ENCODE results near the gene ARRB2. TPM values are rescaled to one million over a fixed set of nuclear protein-coding genes. Genes with fewer than 3 reads are reported as not detected.

The ARRB2 gene
- total RNA-seq, 1 donor from 2014 or later, result 28.0 TPM

- Histone ChIP-seq H3K4me1 (no peaks in the 10 kb centered on the region), H3K9me3 (no peaks in the 10 kb centered on the region), H3K27me3 (no peaks in the 10 kb centered on the region), H3K36me3 (peaks cover 0 to 12% of the 10 kb centered on the region in 2 donors), H3K4me3 (no peak overlapping the region), H3K27ac (no peak overlapping the region)
- TF ChIP-seq CTCF (IDR thresholded peaks at IDR 0.05) (no peak), POLR2A (IDR thresholded peaks at IDR 0.05) (no peak), POLR2AphosphoS5 (IDR thresholded peaks at IDR 0.05; ENCODE audit: insufficient read depth in 1 of 2, low read depth in 1 of 2) (no peak)
- no peak for DNase-seq (ENCODE audit: extremely low spot score in 2 of 2)
- intact Hi-C loops (cut with DNase I), result no loop called here
Observed at GRCh38 chr17:4667166-4667565, 43.3 kb upstream of the ARRB2 start.

GRCh38 chr17:4672055-4672630 lies 38.3 kb upstream of the ARRB2 start:
- intact Hi-C loops (cut with DNase I), result no loop called here
- peaks cover 0 to 58% of the 10 kb centered on the region in 2 donors for H3K36me3 ChIP-seq
- TF ChIP-seq CTCF (IDR thresholded peaks at IDR 0.05) (no peak), POLR2AphosphoS5 (IDR thresholded peaks at IDR 0.05; ENCODE audit: insufficient read depth in 1 of 2, low read depth in 1 of 2) (no peak), POLR2A (IDR thresholded peaks at IDR 0.05) (no peak)
- DNase-seq (ENCODE audit: extremely low spot score in 2 of 2), result no peak
- no peaks in the 10 kb centered on the region for H3K27me3 ChIP-seq
- no peaks in the 10 kb centered on the region for H3K4me1 ChIP-seq
- H3K27ac ChIP-seq, result no peak overlapping the region
- no peak overlapping the region for H3K4me3 ChIP-seq
- H3K9me3 ChIP-seq, result no peaks in the 10 kb centered on the region

GRCh38 chr17:4672751-4673150 lies 37.7 kb upstream of the ARRB2 start:
- Histone ChIP-seq H3K4me3 (no peak overlapping the region), H3K27me3 (no peaks in the 10 kb centered on the region), H3K36me3 (peaks cover 0 to 64% of the 10 kb centered on the region in 2 donors), H3K4me1 (no peaks in the 10 kb centered on the region), H3K27ac (no peak overlapping the region), H3K9me3 (no peaks in the 10 kb centered on the region)
- no peak for TF ChIP-seq CTCF (IDR thresholded peaks at IDR 0.05)
- TF ChIP-seq POLR2AphosphoS5 (IDR thresholded peaks at IDR 0.05; ENCODE audit: insufficient read depth in 1 of 2, low read depth in 1 of 2), result no peak
- no peak for TF ChIP-seq POLR2A (IDR thresholded peaks at IDR 0.05)
- intact Hi-C loops (cut with DNase I), result no loop called here
- DNase-seq (ENCODE audit: extremely low spot score in 2 of 2), result no peak

GRCh38 chr17:4673169-4673568 lies 37.3 kb upstream of the ARRB2 start:
- TF ChIP-seq POLR2AphosphoS5 (IDR thresholded peaks at IDR 0.05; ENCODE audit: insufficient read depth in 1 of 2, low read depth in 1 of 2) (no peak), CTCF (IDR thresholded peaks at IDR 0.05) (no peak), POLR2A (IDR thresholded peaks at IDR 0.05) (no peak)
- intact Hi-C loops (cut with DNase I), result no loop called here
- Histone ChIP-seq H3K27me3 (no peaks in the 10 kb centered on the region), H3K9me3 (no peaks in the 10 kb centered on the region), H3K4me1 (no peaks in the 10 kb centered on the region), H3K27ac (no peak overlapping the region), H3K4me3 (no peak overlapping the region), H3K36me3 (peaks cover 0 to 69% of the 10 kb centered on the region in 2 donors)
- DNase-seq (ENCODE audit: extremely low spot score in 2 of 2), result no peak

GRCh38 chr17:4673986-4674684 lies 36.3 kb upstream of the ARRB2 start:
- H3K27me3 ChIP-seq, result no peaks in the 10 kb centered on the region
- peaks cover 0 to 73% of the 10 kb centered on the region in 2 donors for H3K36me3 ChIP-seq
- no peak overlapping the region for H3K4me3 ChIP-seq
- no peak for TF ChIP-seq POLR2AphosphoS5 (IDR thresholded peaks at IDR 0.05; ENCODE audit: insufficient read depth in 1 of 2, low read depth in 1 of 2)
- TF ChIP-seq CTCF (IDR thresholded peaks at IDR 0.05), result no peak
- TF ChIP-seq POLR2A (IDR thresholded peaks at IDR 0.05), result no peak
- DNase-seq (ENCODE audit: extremely low spot score in 2 of 2), result no peak
- H3K4me1 ChIP-seq, result no peaks in the 10 kb centered on the region
- no peak overlapping the region for H3K27ac ChIP-seq
- no peaks in the 10 kb centered on the region for H3K9me3 ChIP-seq
- intact Hi-C loops (cut with DNase I), result no loop called here

Measured in vagina (tissue), 2 donors.